ENCODE measurements around the gene OR51E1.

DNA sequence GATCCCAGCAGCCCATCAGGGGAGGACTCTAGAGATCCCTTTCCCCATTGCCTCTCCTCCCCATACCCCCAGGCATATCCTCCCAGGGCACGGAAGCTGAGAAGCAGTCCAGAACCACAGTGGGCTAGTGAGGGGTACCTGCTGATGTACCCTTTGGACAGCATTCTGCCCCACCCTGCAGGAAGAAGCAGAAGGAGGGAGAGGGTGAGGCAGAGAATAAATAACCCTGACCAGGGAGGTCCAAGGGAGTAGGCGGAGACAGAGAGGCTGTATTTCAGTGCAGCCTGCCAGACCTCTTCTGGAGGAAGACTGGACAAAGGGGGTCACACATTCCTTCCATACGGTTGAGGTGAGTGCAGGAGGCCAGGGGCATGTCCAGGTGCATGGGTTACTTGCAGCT is at the start of gene OR51E1:
- no peak for TF ChIP-seq YY1 (IDR thresholded peaks at IDR 0.05; ENCODE audit: borderline replicate concordance in 1 of 3, control insufficient read depth in 1 of 3, extremely low read depth in 1 of 3, insufficient read depth in 3 of 3, insufficient read length in 1 of 3, insufficient replicate concordance in 2 of 3, low read depth in 1 of 3, low read length in 2 of 3)
- TF ChIP-seq ZNF76 (CRISPR knock-in tag; IDR thresholded peaks at IDR 0.05; ENCODE audit: borderline replicate concordance): no peak
- no peak for TF ChIP-seq NCOA4 (IDR thresholded peaks at IDR 0.05; ENCODE audit: partially characterized antibody)
- TF ChIP-seq, protein P1, sequence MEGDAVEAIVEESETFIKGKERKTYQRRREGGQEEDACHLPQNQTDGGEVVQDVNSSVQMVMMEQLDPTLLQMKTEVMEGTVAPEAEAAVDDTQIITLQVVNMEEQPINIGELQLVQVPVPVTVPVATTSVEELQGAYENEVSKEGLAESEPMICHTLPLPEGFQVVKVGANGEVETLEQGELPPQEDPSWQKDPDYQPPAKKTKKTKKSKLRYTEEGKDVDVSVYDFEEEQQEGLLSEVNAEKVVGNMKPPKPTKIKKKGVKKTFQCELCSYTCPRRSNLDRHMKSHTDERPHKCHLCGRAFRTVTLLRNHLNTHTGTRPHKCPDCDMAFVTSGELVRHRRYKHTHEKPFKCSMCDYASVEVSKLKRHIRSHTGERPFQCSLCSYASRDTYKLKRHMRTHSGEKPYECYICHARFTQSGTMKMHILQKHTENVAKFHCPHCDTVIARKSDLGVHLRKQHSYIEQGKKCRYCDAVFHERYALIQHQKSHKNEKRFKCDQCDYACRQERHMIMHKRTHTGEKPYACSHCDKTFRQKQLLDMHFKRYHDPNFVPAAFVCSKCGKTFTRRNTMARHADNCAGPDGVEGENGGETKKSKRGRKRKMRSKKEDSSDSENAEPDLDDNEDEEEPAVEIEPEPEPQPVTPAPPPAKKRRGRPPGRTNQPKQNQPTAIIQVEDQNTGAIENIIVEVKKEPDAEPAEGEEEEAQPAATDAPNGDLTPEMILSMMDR (IDR thresholded peaks at IDR 0.05 in 2 of 3, conservative IDR thresholded peaks at IDR 0.05 in 1 of 3; ENCODE audit: insufficient read depth in 2 of 3, low read depth in 1 of 3, low read length in 3 of 3): no peak
- no peak for TF ChIP-seq HMG20B (CRISPR knock-in tag; IDR thresholded peaks at IDR 0.05)
- no peak for TF ChIP-seq RFX1 (IDR thresholded peaks at IDR 0.05)
- no peak for TF ChIP-seq PCBP1 (IDR thresholded peaks at IDR 0.05; ENCODE audit: low read depth, low read length, poor library complexity, severe bottlenecking)
- no peak for TF ChIP-seq RFX7 (CRISPR knock-in tag; IDR thresholded peaks at IDR 0.05)
- TF ChIP-seq, protein P2, sequence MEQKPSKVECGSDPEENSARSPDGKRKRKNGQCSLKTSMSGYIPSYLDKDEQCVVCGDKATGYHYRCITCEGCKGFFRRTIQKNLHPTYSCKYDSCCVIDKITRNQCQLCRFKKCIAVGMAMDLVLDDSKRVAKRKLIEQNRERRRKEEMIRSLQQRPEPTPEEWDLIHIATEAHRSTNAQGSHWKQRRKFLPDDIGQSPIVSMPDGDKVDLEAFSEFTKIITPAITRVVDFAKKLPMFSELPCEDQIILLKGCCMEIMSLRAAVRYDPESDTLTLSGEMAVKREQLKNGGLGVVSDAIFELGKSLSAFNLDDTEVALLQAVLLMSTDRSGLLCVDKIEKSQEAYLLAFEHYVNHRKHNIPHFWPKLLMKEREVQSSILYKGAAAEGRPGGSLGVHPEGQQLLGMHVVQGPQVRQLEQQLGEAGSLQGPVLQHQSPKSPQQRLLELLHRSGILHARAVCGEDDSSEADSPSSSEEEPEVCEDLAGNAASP (IDR thresholded peaks at IDR 0.05): no peak

Data from K562 (cell line).